WI38 (cell line): Measurements from ENCODE around the gene UNC79.

ENCODE experiments used
- H3K4me3 ChIP-seq: 2 replicates; pipeline ENCODE4 v1.5.1; 2011; ENCODE audit warnings: low read depth, mild to moderate bottlenecking, control low read depth, low read length
- TF ChIP-seq, protein P1 (sequence below): IDR thresholded peaks from 2 replicates; pipeline ENCODE4 v1.5.1; 2012; ENCODE audit warnings: low read depth, mild to moderate bottlenecking, control low read depth, low read length

The UNC79 gene

DNA sequence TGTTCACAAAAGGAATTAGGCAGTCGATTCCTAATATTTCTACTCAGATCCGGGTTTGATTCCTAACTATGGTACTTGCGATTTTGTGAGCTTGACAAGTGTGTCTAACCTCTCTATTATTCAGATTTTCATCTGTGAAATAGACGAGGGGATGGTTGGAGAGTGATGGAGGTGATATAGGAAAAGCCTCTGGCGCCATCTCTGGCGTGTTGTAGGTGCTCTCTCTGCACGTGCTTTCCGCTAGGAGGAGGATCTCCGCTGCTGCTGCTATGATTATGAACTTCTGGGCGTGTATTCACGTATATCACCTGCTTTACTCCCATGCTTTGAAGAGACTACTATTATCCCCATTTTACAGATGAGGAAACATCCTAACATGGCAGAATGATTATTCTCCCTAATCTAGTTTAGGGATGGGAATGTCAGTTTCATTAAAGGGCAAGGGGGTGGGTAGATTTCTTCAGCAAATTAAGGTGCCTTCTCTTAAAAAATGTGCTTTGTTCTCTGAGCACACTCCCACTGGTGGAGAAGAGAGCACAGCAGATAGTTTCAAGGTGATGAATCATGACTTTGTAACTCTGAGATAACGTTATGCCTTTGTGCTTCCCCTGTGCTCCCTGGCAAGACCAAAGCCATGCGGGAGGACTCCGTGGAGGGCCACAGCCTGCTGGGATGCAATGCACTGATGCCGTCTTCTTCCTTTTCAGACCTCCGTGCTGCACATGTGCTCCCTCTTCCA, 260.5 kb downstream of the UNC79 start:
- H3K4me3 ChIP-seq = no peak overlapping the region
- TF ChIP-seq, protein P1, sequence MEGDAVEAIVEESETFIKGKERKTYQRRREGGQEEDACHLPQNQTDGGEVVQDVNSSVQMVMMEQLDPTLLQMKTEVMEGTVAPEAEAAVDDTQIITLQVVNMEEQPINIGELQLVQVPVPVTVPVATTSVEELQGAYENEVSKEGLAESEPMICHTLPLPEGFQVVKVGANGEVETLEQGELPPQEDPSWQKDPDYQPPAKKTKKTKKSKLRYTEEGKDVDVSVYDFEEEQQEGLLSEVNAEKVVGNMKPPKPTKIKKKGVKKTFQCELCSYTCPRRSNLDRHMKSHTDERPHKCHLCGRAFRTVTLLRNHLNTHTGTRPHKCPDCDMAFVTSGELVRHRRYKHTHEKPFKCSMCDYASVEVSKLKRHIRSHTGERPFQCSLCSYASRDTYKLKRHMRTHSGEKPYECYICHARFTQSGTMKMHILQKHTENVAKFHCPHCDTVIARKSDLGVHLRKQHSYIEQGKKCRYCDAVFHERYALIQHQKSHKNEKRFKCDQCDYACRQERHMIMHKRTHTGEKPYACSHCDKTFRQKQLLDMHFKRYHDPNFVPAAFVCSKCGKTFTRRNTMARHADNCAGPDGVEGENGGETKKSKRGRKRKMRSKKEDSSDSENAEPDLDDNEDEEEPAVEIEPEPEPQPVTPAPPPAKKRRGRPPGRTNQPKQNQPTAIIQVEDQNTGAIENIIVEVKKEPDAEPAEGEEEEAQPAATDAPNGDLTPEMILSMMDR = no peak

DNA sequence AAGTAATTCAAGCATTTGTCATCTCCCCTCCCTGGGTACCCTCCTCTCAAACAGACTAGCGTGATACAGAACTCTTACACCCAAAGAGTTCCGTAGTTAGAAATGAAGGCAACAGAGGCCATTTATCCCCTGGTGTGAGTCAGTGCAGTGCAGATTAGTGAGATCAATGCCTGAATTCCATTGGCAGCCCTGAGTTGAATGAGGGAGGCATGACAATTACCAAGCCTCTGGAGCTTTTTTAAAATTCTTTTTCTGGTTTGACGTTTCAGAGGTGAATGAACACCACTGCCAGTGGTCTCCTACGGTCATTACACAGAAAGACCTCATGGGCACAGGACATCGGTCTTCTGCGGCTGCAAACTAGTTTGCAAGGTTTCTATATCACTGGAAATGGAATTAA, 263.2 kb downstream of the UNC79 start:
- H3K4me3 ChIP-seq = no peak overlapping the region
- TF ChIP-seq, protein P1 = no peak

DNA sequence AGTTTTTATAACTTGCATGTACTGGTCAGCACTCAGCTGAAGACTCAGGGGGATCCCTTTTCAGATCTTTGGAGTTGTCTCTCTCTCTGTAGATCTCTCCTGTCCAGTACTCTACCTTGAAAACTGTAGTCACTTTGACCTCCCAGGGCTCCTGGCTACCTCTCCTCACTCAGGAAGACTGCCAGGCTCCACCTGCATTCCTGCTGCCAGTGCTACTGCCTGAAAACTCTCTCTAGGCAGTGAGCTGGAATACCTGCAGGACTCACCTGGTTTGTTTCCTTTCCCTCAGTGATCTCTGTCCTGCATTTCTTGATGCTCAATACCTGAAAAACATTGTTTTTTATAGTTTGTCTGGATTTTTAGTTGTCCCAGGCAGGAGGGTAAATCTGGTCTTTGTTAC, 270.2 kb downstream of the UNC79 start:
- TF ChIP-seq, protein P1 = no peak
- no peak overlapping the region for H3K4me3 ChIP-seq

DNA sequence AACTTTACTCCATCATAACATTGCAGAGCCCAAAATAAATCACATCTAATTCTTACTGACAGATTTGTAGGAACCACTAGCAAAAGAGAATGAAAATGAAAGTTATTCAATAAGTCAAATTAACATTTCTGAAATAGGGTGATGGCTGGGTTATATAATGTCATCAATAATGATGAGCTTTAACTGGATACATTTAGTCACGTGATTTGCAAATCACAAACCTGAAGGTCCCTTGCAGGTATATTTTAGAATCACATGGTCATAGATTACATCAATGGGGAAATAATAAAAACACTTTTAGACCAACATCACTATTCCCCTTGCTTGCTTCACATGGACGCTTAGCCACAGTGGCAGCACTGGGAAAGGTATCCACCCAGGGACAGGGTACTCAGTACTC, 270.8 kb downstream of the UNC79 start:
- no peak overlapping the region for H3K4me3 ChIP-seq
- TF ChIP-seq, protein P1 = no peak

DNA sequence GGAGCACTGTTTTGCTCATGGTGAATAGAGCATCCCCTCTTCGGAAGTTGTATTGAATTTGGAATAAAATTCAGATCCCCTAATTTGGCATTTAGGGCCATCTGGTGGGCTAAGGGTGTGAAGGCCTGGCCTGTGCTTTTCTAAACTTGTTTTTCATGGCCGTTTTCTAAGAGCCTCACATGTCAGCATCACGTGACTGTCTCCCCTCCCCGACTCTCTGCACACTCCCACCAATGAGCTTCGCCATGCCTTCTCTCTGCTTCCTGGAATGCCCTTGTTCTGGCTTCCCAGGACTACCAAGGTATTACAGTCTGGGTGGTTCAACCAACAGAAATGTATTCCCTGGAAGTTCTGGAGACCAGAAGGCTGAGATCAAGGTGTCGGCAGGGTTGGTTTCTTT, 272.2 kb downstream of the UNC79 start:
- TF ChIP-seq, protein P1 = no peak

DNA sequence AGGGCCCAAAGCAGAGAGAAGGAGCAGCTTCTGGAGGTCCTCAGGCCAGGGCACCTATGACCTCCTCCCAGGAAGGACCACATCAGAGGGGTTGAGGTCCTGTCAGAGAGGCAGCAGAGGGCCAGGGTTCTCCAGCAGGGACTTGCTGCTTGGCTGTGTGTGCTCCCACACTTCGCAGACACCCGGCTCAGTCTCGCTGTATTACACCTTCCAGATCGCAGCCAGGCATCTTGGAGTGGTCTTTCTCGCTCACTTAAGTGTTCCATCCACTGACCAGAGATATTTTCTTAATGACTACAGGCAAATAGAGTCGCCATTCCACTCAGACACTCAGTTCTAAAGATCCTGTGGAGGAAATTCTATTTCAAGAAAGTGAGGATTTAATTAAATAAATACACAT, 273.2 kb downstream of the UNC79 start:
- H3K4me3 ChIP-seq = no peak overlapping the region
- TF ChIP-seq, protein P1 = no peak

More for the DNA sequence above, 272.2 kb downstream of the UNC79 start:
- no peak overlapping the region for H3K4me3 ChIP-seq

DNA sequence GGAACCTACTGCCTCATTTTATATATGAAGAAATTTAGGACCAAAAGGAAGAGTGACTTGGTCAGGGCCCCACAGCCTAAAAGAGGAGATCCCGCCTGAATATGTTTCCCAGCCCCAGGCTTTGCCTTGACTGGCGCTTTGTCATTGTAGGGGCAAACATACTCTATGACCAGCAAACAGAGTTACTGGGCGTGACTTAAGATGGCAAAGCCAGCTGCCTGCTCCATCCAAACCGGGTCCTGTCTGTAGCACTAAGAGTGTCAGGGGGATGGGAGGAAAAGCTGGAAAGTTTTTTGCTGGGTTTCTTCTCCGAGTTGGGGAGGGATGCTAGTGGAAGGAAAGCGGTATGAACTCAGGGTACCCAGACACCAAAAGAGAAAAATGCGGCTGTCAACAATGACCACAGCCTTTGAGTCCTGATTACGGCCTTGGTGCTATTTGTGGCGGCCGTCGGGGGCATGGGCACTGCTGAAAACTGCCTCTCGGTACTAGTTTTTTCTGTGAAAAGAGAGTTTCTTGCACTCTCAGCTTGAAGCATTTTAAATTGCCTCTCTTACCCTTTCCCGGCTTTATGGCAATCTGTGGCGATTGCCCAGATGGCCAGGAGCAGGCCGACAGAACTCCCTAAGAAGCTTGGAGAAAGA, 274.9 kb downstream of the UNC79 start:
- TF ChIP-seq, protein P1 = no peak
- H3K4me3 ChIP-seq = no peak overlapping the region
